ENCODE data around the gene TLNRD1. TPM values are rescaled to one million over a fixed set of nuclear protein-coding genes. Genes with fewer than 3 reads are reported as not detected.
A peak's percentile ranks its signal among the peaks of the same experiment; 100 is the strongest.

Gene TLNRD1
- total RNA-seq, 1 donor: 21.3 TPM

DNA sequence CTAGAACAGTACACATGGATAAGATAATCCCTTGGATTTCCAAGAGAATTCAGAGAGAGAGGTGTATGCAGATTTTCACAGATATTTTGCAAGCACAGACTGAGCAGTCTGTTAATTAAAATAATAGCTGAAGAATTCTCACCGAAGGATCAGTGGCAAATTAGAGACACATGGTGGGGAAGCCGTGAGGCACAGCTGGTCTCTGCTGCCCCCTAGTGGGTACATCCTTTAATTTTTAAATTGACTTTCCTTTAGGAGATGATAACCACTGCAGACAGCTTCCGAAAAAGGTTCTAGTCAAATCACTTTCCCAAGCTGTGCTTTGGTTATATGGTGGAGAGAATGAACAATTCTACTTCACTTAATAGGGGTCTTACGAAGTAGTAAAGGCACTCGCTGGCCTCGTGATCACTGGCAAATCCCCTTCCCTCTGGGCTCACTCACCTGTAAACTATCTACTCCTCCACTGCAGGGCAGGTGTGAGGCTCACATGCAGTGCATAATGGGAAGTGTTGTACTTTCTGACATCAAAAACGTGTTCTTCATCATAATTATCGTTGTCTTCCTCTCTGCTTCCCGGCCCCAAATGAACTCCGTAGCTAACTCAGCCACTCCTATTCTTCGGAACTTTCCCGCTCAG is 30.6 kb upstream of the TLNRD1 start:
- no peaks in the 10 kb centered on the region for H3K9me3 ChIP-seq (ENCODE audit: low read depth, low read length)
- no peaks in the 10 kb centered on the region for H3K4me1 ChIP-seq (ENCODE audit: insufficient read depth, low read length)
- no peaks in the 10 kb centered on the region for H3K27me3 ChIP-seq (ENCODE audit: insufficient read depth, low read length)
- no peak overlapping the region for H3K4me3 ChIP-seq (ENCODE audit: low read length)

DNA sequence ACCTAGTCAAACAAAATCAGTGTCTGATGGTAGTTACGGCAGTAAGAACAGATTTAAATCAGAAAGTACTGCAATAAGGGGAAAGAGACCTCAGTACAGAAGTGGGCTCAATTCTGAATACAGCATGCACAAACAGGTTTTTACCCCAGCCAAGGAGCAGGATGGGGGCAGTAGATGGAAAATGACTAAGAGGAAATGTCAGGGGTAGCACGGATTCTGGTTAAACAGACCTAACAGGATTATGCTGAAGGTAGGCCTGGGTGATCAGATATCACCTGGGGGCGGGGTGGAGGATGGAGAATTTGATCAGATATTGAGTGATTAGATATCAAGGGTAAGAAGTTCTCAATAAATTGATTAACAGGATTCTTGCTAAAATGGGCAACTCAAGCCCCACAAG is 30.1 kb upstream of the TLNRD1 start:
- no peaks in the 10 kb centered on the region for H3K4me1 ChIP-seq (ENCODE audit: insufficient read depth, low read length)
- H3K27me3 ChIP-seq (ENCODE audit: insufficient read depth, low read length): no peaks in the 10 kb centered on the region
- H3K4me3 ChIP-seq (ENCODE audit: low read length): no peak overlapping the region
- H3K9me3 ChIP-seq (ENCODE audit: low read depth, low read length): no peaks in the 10 kb centered on the region

DNA sequence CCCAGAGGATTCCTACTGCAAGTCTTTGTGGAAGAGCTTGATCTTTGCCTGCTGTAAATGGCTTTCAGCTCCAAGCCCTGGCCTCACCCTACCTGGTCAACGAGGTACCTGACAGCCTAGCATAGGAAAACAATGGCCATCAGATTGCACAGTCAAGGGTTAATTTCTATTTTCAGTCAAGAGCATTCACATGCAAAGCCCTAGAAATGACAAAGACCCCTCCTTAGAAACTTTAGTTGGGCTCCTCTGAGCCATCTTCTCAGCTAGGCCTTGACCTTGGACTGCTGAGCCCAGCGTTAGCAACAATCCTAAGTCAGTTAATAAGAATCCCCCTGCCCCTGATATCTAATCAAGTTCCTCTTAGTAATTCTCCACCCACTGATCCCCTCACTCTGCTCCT is 29.6 kb upstream of the TLNRD1 start:
- Histone ChIP-seq H3K4me3 (ENCODE audit: low read length) (no peak overlapping the region), H3K9me3 (ENCODE audit: low read depth, low read length) (no peaks in the 10 kb centered on the region), H3K4me1 (ENCODE audit: insufficient read depth, low read length) (no peaks in the 10 kb centered on the region), H3K27me3 (ENCODE audit: insufficient read depth, low read length) (no peaks in the 10 kb centered on the region)

DNA sequence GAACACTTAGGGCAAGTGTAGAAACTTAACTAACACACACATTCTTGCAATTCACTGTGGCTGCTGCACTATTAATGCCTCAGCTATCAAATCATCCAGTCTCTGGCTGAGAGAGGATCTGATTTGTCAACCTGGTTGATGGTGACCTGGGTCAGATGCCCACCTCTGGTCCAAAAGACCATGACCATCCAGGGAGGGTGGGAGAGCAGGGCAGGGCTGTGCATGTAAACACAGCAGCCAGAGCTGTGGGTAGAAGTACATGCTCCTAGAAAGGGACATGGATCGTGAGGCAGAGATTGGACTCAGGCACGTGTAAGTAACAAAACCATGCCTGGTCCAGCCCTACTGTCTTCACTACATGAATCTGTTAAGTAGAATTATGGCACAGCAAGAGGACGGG is 28.4 kb upstream of the TLNRD1 start:
- Histone ChIP-seq H3K9me3 (ENCODE audit: low read depth, low read length) (no peaks in the 10 kb centered on the region), H3K4me3 (ENCODE audit: low read length) (no peak overlapping the region), H3K4me1 (ENCODE audit: insufficient read depth, low read length) (no peaks in the 10 kb centered on the region), H3K27me3 (ENCODE audit: insufficient read depth, low read length) (no peaks in the 10 kb centered on the region)

DNA sequence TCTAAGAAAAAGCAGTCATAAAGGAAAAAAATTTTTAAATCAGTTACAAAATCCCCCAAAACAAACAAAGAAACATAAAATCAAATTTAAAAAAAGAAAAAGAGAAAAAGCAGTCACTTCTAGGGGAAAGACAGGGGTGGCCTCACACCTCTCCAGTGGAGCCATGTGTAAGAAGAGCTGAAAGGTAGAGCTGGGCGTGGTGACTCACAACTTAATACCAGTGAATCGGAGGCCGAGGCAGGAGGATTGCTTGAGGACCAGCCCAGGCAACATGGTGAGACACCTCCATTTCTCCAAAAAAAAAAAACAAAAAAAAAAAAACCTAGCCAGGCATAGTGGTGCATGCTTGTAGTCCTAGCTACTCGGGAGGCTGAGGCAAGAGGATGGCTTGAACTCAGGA is 25.8 kb upstream of the TLNRD1 start:
- H3K4me3 ChIP-seq (ENCODE audit: low read length): no peak overlapping the region
- no peaks in the 10 kb centered on the region for H3K27me3 ChIP-seq (ENCODE audit: insufficient read depth, low read length)
- no peaks in the 10 kb centered on the region for H3K9me3 ChIP-seq (ENCODE audit: low read depth, low read length)
- no peaks in the 10 kb centered on the region for H3K4me1 ChIP-seq (ENCODE audit: insufficient read depth, low read length)

DNA sequence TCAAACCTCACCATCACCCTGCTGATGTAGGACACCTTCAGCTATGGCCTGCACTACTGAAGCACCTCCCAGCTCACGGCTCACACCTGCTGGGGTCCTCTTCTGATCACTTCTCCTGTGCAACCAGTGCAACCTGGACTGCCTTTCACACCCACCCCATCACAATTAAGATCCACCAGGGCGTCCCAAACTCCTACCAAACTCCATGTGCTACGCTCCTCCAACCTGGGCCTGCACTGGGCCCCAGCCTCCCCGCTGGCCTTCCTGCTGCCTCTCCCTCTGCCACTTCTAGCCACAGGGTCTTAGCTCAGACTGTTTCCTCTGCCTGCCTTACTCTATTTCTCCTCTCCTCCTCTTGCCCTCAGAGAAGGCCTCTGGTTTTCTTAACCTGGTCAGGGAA is 23.9 kb upstream of the TLNRD1 start:
- Histone ChIP-seq H3K4me1 (ENCODE audit: insufficient read depth, low read length) (no peaks in the 10 kb centered on the region), H3K4me3 (ENCODE audit: low read length) (no peak overlapping the region)

DNA sequence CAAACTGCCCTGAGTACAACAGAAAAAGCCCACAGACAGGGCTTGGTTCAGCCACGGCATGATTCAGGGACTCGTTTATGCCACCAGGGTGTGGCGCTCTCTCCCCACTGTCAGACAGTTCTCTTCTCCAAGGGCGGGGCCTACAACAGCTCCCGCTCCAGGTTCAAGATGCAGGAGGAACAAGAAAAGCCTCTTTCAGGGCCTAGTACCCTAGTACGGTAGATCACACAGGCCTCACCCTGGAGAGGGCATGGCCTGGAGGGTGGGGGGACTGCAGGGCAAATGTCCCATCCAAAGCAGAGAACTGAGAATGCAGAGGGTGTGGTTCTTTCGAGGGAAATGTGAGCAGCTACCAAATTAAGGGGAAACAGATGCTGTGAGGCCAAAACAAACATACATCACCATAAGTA is 23.1 kb upstream of the TLNRD1 start:
- Histone ChIP-seq H3K9me3 (ENCODE audit: low read depth, low read length) (no peaks in the 10 kb centered on the region), H3K27me3 (ENCODE audit: insufficient read depth, low read length) (no peaks in the 10 kb centered on the region), H3K4me1 (ENCODE audit: insufficient read depth, low read length) (peaks cover 3% of the 10 kb centered on the region), H3K4me3 (ENCODE audit: low read length) (no peak overlapping the region)

More for the DNA sequence above, 23.9 kb upstream of the TLNRD1 start:
- Histone ChIP-seq H3K27me3 (ENCODE audit: insufficient read depth, low read length) (no peaks in the 10 kb centered on the region), H3K9me3 (ENCODE audit: low read depth, low read length) (no peaks in the 10 kb centered on the region)

DNA sequence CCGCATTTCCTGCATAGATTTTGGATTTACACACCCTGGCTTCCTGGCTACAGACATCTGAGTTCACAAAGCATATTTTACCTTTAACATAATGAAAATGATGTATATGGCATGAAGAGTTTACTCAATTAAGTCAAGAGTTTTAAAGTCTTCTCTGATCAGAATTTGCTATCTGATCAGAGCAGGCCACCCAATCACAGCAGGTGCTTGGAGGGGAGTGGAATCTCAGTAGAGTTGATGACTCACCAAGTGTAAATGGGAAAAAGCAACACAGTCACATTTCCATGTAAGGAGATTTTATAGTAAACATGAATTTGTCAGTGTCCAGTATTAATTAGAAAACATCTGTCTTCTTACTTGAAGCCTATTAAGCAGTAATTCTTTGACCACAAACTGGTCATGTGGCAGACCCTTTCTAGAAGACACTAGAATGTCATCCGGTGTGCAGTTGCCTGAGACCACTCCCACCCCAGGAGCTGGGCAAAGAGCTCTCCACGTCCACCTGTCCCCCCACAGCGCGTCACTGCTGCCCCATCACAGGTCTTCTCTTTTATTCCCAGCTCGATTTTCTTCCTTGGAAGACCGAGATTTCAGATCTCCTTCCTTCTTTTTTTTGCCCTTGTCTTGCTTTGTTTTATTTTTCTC is 21.9 kb upstream of the TLNRD1 start:
- Histone ChIP-seq H3K27me3 (ENCODE audit: insufficient read depth, low read length) (no peaks in the 10 kb centered on the region), H3K9me3 (ENCODE audit: low read depth, low read length) (no peaks in the 10 kb centered on the region), H3K4me3 (ENCODE audit: low read length) (no peak overlapping the region), H3K4me1 (ENCODE audit: insufficient read depth, low read length) (peaks cover 7% of the 10 kb centered on the region)

DNA sequence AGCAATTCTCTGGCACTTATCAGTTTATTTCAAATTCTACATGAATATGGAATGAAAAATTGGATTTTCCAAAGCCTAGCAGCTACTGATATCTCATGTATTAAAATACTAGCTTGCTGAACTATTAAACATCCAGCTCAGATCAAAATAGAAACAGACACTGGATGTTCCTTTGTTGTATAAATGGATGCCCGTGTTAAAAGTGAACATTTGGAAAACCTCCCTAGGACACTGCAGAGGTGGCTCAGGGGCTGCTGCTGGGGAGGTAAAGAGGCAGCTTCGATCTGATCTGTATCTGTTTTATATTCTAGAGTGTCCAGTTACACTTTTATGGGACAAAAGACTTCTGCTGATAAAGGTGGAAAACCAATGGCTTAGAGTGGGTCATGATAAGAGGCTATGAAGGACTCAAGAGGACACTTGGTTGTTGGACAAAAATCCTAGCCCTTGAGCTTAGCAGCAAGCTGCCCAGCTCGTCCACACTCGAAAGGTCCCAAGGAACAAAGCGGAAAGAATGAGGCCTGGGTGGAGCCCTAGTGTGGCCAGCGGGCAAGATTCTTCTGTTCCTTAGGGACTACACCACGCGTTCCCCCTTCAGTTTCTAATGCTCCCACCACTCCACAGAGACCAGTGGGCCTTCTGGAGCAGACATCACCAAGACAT is 21.1 kb upstream of the TLNRD1 start:
- no peaks in the 10 kb centered on the region for H3K9me3 ChIP-seq (ENCODE audit: low read depth, low read length)
- H3K27me3 ChIP-seq (ENCODE audit: insufficient read depth, low read length): no peaks in the 10 kb centered on the region
- peaks cover 15% of the 10 kb centered on the region for H3K4me1 ChIP-seq (ENCODE audit: insufficient read depth, low read length)
- H3K4me3 ChIP-seq (ENCODE audit: low read length): no peak overlapping the region

DNA sequence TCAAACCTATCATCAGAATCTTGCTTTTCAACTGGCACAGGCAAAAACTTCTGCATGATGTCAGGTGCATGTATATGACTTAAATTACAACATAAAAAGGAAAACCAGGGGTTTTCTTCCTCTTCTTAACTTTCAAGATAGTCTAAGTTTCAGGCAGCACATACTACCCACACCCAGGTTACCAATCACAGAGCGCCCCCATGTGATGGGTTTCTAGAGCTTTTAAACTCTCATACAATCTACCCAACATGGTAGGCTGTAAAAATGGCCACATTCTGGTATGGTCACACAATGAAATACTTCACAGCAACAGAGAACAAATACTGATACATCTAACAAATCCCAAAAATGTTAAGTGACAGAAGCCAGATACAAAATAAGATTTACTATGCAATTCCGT is 18.5 kb upstream of the TLNRD1 start:
- Histone ChIP-seq H3K27me3 (ENCODE audit: insufficient read depth, low read length) (no peaks in the 10 kb centered on the region), H3K9me3 (ENCODE audit: low read depth, low read length) (no peaks in the 10 kb centered on the region), H3K4me3 (ENCODE audit: low read length) (no peak overlapping the region), H3K4me1 (ENCODE audit: insufficient read depth, low read length) (peaks cover 39% of the 10 kb centered on the region)

DNA sequence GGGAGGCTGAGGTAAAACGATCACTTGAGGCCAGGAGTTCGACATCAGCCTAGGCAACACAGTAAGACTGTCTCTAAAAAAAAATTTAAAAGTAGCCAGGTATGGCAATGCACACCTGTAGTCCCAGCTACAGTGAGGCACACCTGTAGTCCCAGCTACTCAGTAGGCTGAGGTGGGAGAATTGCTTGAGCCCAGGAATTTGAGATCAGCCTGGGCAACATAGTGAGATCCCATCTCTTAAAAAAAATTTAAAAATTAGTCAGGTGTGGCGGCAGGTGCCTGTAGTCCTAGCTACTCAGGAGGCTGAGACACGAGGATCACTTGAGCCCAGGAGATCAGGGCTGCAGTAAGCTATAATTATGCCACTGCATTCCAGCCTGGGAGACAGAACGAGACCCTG is 17.9 kb upstream of the TLNRD1 start:
- Histone ChIP-seq H3K27me3 (ENCODE audit: insufficient read depth, low read length) (no peaks in the 10 kb centered on the region), H3K9me3 (ENCODE audit: low read depth, low read length) (no peaks in the 10 kb centered on the region), H3K4me1 (ENCODE audit: insufficient read depth, low read length) (peaks cover 44% of the 10 kb centered on the region), H3K4me3 (ENCODE audit: low read length) (no peak overlapping the region)

DNA sequence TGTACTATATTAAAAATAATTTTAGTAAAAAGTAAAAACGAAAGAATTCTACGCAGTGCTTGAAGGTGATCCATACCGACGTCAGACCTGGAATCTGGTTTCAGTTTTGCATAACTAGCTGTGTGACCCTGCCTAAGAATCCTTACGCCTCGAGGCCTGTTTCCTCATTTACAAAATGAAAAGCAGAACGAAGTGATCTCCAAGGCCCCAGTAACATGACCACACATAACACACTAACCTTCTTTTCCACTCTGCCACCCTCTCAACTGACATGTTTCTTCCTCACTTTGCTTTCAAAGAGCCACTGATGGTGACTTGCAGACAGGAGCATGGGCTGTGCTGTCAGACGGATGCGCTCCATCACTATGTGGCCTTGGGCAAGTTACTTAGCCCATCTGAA is 15.9 kb upstream of the TLNRD1 start:
- H3K4me1 ChIP-seq (ENCODE audit: insufficient read depth, low read length): peaks cover 59% of the 10 kb centered on the region
- no peaks in the 10 kb centered on the region for H3K9me3 ChIP-seq (ENCODE audit: low read depth, low read length)
- no peak overlapping the region for H3K4me3 ChIP-seq (ENCODE audit: low read length)
- no peaks in the 10 kb centered on the region for H3K27me3 ChIP-seq (ENCODE audit: insufficient read depth, low read length)

DNA sequence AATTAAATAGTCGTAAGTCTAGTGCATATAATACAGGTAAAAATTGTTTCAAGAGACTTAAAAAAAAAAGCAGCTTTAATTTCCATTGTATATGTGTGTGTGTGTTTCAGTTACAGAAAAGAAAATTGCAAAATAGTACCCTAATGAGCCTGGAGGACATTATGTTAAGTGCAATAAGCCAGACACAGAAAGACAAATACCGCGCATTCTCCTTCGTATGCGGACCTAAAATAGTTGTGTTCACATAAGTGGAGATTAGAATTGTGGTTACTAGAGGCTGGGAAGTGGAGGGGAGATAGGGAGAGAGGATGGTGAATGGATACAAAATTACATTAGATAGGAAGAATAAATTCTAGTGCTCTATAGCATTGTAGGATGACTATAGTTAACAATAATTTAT is 14.7 kb upstream of the TLNRD1 start:
- Histone ChIP-seq H3K4me3 (ENCODE audit: low read length) (no peak overlapping the region), H3K4me1 (ENCODE audit: insufficient read depth, low read length) (peaks cover 66% of the 10 kb centered on the region), H3K9me3 (ENCODE audit: low read depth, low read length) (no peaks in the 10 kb centered on the region), H3K27me3 (ENCODE audit: insufficient read depth, low read length) (no peaks in the 10 kb centered on the region)

DNA sequence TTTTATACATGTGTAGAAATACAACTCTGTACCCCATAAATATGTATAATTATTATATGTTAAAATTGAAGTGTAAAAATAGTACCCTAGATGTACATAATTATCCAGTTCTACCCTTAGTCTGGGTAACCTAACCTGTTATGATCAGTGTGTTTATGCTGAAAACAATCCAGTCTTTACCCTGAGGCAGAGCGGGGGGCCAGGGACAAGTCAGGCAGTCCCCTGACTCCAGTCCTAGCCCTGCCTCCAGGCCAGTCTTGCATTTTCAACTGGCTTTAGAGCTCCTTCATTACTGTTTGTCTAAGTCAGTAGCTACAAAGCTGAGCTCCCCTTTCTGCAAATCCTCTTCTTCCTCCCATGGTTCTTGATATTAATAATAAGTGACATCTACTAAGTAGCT is 14.2 kb upstream of the TLNRD1 start:
- H3K4me1 ChIP-seq (ENCODE audit: insufficient read depth, low read length): peaks cover 71% of the 10 kb centered on the region
- no peak overlapping the region for H3K4me3 ChIP-seq (ENCODE audit: low read length)
- H3K9me3 ChIP-seq (ENCODE audit: low read depth, low read length): no peaks in the 10 kb centered on the region
- H3K27me3 ChIP-seq (ENCODE audit: insufficient read depth, low read length): no peaks in the 10 kb centered on the region

DNA sequence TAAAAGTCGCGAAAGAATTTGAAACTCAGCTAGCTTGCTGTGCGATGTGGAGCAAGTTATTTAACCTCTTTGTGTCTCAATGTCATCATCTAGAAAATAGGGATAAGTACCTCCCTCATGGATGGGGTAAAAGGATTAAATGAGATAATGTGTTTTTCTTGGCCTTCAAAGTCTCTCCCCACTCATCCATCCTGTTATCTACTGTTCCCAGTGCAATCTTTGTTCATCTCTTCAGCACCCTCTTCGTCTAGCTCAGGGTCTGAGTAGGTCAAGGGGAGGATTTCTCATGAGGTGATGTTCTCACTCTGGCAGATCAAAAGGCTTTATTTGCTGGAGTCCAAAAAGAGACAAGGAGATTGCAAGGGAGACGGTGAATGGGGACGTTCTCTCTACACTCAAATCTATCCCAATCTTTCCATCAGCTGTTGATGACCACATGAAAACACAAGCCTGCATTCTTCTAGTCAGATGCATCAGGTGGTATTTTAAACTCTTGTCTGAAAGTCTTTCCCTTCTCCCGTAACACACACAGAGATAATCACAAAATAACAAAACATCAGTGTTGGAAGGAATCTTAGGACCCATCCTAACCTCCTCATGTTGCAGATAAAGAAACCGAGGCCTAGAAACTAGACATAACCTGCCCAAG is 12.5 kb upstream of the TLNRD1 start:
- Histone ChIP-seq H3K9me3 (ENCODE audit: low read depth, low read length) (no peaks in the 10 kb centered on the region), H3K27me3 (ENCODE audit: insufficient read depth, low read length) (no peaks in the 10 kb centered on the region), H3K4me1 (ENCODE audit: insufficient read depth, low read length) (peaks cover 74% of the 10 kb centered on the region), H3K4me3 (ENCODE audit: low read length) (peak overlapping the region; percentile 95)
